Endothelial cell of hepatic sinusoid (primary cell): ENCODE results near the gene ASH1L.
"Not testable (repeated sequence)": the region's sequence is repeated elsewhere in the genome, so short reads cannot be mapped to it uniquely, and the experiment has no call there.

ENCODE experiments used
- in situ Hi-C: cut with HindIII; loops from 2 replicates; pipeline ENCODE4 v1.10.0; 2017; ENCODE audit warnings: low sequenced_read_pairs

Gene ASH1L

GRCh38 chr1:155563377-155564022, 897 bp upstream of the ASH1L start:
- in situ Hi-C loops: not testable (repeated sequence)

GRCh38 chr1:155561779-155562580, 623 bp downstream of the ASH1L start:
- in situ Hi-C loops: not testable (repeated sequence)

GRCh38 chr1:155555915-155556314, 6.7 kb downstream of the ASH1L start:
- in situ Hi-C loops: no loop called here

GRCh38 chr1:155553349-155553748, 9.3 kb downstream of the ASH1L start:
- in situ Hi-C loops: no loop called here

GRCh38 chr1:155548706-155549105, 13.9 kb downstream of the ASH1L start:
- in situ Hi-C loops: no loop called here

- in situ Hi-C loops: no loop called here
Observed at GRCh38 chr1:155540000-155540874, 22.4 kb downstream of the ASH1L start.

- in situ Hi-C loops: no loop called here
Observed at GRCh38 chr1:155537193-155537592, 25.4 kb downstream of the ASH1L start.

- in situ Hi-C loops: no loop called here
Observed at GRCh38 chr1:155531624-155532023, 31.0 kb downstream of the ASH1L start.

GRCh38 chr1:155529929-155530328, 32.7 kb downstream of the ASH1L start:
- in situ Hi-C loops: no loop called here

GRCh38 chr1:155529109-155529508, 33.5 kb downstream of the ASH1L start:
- in situ Hi-C loops: no loop called here

- in situ Hi-C loops: no loop called here
Observed at GRCh38 chr1:155527677-155528076, 34.9 kb downstream of the ASH1L start.

- in situ Hi-C loops: no loop called here
Observed at GRCh38 chr1:155526356-155526755, 36.2 kb downstream of the ASH1L start.

GRCh38 chr1:155522069-155522468, 40.5 kb downstream of the ASH1L start:
- in situ Hi-C loops: no loop called here

GRCh38 chr1:155518484-155518883, 44.1 kb downstream of the ASH1L start:
- in situ Hi-C loops: no loop called here

- in situ Hi-C loops: no loop called here
Observed at GRCh38 chr1:155514582-155515187, 47.9 kb downstream of the ASH1L start.

GRCh38 chr1:155513300-155513916, 49.2 kb downstream of the ASH1L start:
- in situ Hi-C loops: no loop called here

- in situ Hi-C loops: not testable (repeated sequence)
Observed at GRCh38 chr1:155511385-155511784, 51.2 kb downstream of the ASH1L start.

- in situ Hi-C loops: no loop called here
Observed at GRCh38 chr1:155509064-155509463, 53.5 kb downstream of the ASH1L start.

GRCh38 chr1:155507945-155508344, 54.7 kb downstream of the ASH1L start:
- in situ Hi-C loops: no loop called here

- in situ Hi-C loops: not testable (repeated sequence)
Observed at GRCh38 chr1:155505963-155506362, 56.6 kb downstream of the ASH1L start.

- in situ Hi-C loops: no loop called here
Observed at GRCh38 chr1:155504207-155504606, 58.4 kb downstream of the ASH1L start.
